ENCODE results near the gene CASZ1. TPM values are rescaled to one million over a fixed set of nuclear protein-coding genes. Genes with fewer than 3 reads are reported as not detected.
A peak's percentile ranks its signal among the peaks of the same experiment; 100 is the strongest.

Gene CASZ1
- total and polyA plus RNA-seq, 10 donors, result 0.73 to 14.5 (median 9.1) TPM

DNA sequence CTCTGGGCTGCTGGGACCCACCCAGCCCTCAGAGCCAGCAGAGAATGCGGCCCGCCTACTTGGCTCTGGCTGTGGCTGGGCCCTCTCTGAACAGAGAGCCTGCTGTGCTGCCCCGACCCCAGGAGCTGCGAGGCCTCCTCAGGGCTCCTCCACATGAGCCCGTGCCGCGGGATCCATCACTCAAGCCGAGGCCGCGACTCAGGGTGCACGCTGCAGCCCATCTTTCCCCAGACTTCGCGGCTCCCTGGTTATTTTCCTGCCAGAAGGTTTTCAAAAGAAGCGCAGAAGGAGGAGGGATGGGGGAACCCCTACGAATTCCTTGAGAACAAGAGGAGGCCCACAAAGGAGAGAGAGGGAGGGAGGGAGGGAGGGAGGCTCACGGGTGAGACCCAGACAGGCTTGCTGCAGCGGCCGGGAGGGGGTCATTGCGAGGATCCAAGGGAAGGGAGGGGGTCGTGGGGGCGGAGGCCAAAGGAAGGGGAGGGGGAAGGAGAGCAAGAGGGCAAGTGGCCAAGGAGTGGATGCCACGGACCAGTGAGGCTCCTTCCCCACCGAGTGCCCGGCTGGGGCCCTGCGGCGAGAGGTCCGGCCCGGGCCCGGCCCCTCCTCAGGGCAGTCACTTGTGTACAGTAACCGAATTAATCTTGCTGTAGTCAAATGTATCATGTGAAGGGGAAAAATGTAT, 146.8 kb downstream of the CASZ1 start:
- H3K4me1 ChIP-seq, result peaks cover 0 to 14% (median 2%) of the 10 kb centered on the region in 6 donors
- TF ChIP-seq, protein P1, sequence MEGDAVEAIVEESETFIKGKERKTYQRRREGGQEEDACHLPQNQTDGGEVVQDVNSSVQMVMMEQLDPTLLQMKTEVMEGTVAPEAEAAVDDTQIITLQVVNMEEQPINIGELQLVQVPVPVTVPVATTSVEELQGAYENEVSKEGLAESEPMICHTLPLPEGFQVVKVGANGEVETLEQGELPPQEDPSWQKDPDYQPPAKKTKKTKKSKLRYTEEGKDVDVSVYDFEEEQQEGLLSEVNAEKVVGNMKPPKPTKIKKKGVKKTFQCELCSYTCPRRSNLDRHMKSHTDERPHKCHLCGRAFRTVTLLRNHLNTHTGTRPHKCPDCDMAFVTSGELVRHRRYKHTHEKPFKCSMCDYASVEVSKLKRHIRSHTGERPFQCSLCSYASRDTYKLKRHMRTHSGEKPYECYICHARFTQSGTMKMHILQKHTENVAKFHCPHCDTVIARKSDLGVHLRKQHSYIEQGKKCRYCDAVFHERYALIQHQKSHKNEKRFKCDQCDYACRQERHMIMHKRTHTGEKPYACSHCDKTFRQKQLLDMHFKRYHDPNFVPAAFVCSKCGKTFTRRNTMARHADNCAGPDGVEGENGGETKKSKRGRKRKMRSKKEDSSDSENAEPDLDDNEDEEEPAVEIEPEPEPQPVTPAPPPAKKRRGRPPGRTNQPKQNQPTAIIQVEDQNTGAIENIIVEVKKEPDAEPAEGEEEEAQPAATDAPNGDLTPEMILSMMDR (IDR thresholded peaks at IDR 0.05 in 8 of 11, conservative IDR thresholded peaks at IDR 0.05 in 3 of 11), result no peak
- TF ChIP-seq POLR2AphosphoS5 (IDR thresholded peaks at IDR 0.05), result no peak
- no peak for TF ChIP-seq POLR2A (IDR thresholded peaks at IDR 0.05)
- no peaks in the 10 kb centered on the region for H3K9me3 ChIP-seq
- H3K27ac ChIP-seq, result no peak overlapping the region
- peaks cover 0 to 7% (median 0%) of the 10 kb centered on the region in 7 donors for H3K27me3 ChIP-seq (replicated peaks in 1 of 7)
- WGBS, 5 donors, result 74 to 88% (median 80%) methylated on average over 28 to 30 of the region's 30 CpGs
- peaks cover 0 to 71% (median 15%) of the 10 kb centered on the region in 6 donors for H3K36me3 ChIP-seq
- intact Hi-C loops (cut with DNase I; ENCODE audit: low total_unique reads), result no loop called here
- H3K4me3 ChIP-seq, result no peak overlapping the region
- DNase-seq, result no peak

DNA sequence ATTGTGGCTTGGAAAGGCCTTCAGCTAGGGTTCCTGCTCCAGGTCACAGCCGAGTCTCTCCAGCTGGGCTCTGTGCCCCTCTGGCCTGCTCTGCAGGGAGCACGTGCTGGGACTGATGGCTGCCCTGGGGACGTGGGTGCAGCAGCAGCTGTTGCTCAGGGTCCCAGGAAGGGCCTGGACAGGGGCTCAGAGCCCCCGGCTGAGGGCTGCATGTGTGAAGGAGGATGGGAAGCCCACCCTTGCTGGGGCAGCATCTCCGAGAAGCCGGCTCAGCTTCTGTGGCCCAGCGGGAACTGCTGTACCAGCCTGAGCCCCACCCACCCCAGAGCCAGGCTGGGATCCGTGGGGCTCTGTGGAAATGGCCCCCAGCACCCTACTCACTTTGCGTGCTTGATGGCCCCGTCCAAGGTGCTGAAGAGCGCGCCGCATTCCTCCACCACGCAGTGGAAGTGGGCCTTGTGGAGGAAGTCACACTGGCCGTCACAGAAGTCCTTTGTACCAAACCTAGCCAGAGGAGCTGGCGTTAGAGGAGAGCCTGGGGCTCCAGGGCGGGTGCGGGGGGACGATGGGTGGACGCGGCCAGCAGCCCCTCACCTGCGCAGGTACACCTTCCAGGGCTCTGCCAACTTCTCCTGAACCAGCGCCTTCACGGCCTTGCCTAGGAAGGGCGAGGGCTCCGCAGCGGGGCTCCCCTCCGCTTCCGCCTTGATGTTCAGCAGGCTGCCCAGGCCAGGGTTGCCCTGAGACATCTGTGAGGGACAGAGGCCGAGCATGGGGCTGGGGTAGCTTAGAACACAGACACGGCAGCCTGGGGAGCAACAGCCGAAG, 147.5 kb downstream of the CASZ1 start:
- Histone ChIP-seq H3K4me1 (peaks cover 0 to 14% (median 2%) of the 10 kb centered on the region in 6 donors), H3K27me3 (replicated peaks in 1 of 7) (peaks cover 0 to 7% (median 0%) of the 10 kb centered on the region in 7 donors), H3K36me3 (peaks cover 0 to 71% (median 11%) of the 10 kb centered on the region in 6 donors), H3K27ac (no peak overlapping the region), H3K4me3 (no peak overlapping the region), H3K9me3 (no peaks in the 10 kb centered on the region)
- TF ChIP-seq POLR2A (IDR thresholded peaks at IDR 0.05) (no peak), POLR2AphosphoS5 (IDR thresholded peaks at IDR 0.05) (peak in 1 of 3 donors; percentile 8)
- TF ChIP-seq, protein P1 (IDR thresholded peaks at IDR 0.05 in 8 of 11, conservative IDR thresholded peaks at IDR 0.05 in 3 of 11), result no peak
- DNase-seq, result no peak
- intact Hi-C loops (cut with DNase I; ENCODE audit: low total_unique reads), result no loop called here
- 77 to 91% (median 89%) methylated on average over 25 to 32 of the region's 32 CpGs for WGBS, 5 donors

DNA sequence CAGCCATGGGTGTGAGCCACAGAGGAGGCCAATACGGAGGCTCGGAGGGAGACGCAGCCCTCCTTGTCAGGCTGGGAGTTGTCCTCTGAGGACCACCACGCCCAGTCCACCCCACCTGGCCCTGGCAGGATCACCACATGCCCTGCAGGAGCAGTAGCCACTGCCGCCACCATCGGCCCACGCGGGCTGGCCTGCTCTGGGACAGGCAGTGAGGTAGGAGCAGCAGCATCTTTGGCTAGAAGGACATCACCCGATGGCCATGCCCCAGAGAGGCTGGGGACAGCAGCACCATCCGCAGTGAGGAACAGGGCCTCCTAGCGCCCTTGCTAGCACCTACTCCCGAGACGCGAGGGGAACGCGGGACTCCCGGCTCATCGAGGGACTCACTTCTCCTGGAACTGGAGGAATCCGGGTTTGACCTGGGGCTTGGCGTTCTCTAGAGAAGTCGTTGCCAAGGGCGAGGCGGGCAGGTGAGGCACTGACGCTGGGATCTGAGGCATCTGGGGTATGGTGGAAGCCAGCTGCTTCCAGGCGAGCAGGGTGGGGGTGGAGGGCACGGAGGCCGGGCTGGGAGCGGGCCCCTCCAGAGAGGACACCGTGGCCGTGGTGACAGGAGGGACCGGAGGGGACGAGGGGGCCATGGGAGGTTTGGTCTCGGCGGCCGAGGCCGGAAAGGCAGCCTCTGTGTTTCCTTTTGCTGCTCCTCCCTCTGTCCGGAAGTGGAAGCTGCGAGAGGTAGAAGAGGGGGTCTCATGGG, 148.9 kb downstream of the CASZ1 start:
- Histone ChIP-seq H3K9me3 (no peaks in the 10 kb centered on the region), H3K27me3 (replicated peaks in 1 of 7) (peaks cover 0 to 7% (median 0%) of the 10 kb centered on the region in 7 donors), H3K4me3 (no peak overlapping the region), H3K4me1 (peaks cover 0 to 14% (median 2%) of the 10 kb centered on the region in 6 donors), H3K27ac (no peak overlapping the region), H3K36me3 (peaks cover 0 to 71% (median 4%) of the 10 kb centered on the region in 6 donors)
- intact Hi-C loops (cut with DNase I; ENCODE audit: low total_unique reads), result no loop called here
- no peak for DNase-seq
- TF ChIP-seq POLR2AphosphoS5 (IDR thresholded peaks at IDR 0.05), result no peak
- 92 to 96% (median 95%) methylated on average over 32 to 38 of the region's 38 CpGs for WGBS, 5 donors

DNA sequence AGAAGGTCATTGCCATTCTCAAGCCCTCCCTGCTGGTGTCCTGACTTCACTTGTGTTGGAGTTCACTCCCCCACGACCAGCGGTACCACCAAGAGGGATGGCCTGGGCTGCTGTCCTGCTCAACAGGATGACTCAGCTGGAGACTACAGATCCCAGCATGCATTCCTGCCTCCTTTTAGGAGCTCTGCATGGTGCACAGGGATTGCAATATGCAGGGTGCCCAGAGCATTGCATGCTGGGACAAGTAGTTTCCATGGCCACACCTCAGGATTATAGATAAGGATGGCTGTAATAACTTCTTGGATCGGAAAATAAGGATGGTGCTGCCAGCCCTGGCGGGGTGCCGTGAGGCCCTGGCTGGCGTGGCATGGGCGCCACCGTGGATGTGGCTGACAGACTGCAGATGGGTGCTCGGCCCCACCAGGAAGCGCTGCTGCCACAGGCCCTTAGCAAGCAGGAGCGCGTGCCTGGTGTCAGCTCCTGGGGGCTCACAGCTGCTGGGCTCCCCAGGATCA, 150.0 kb downstream of the CASZ1 start:
- H3K4me1 ChIP-seq, result peaks cover 0 to 9% (median 2%) of the 10 kb centered on the region in 6 donors
- no peak overlapping the region for H3K27ac ChIP-seq
- 82 to 94% (median 92%) methylated on average over 8 to 12 of the region's 12 CpGs for WGBS, 5 donors
- peaks cover 0 to 74% (median 10%) of the 10 kb centered on the region in 6 donors for H3K36me3 ChIP-seq
- peaks cover 0 to 7% (median 0%) of the 10 kb centered on the region in 7 donors for H3K27me3 ChIP-seq (replicated peaks in 1 of 7)
- intact Hi-C loops (cut with DNase I; ENCODE audit: low total_unique reads), result no loop called here
- no peak overlapping the region for H3K4me3 ChIP-seq
- TF ChIP-seq POLR2AphosphoS5 (IDR thresholded peaks at IDR 0.05), result peak in 1 of 3 donors; percentile 30
- TF ChIP-seq, protein P1 (IDR thresholded peaks at IDR 0.05 in 8 of 11, conservative IDR thresholded peaks at IDR 0.05 in 3 of 11), result no peak
- no peak for DNase-seq
- no peaks in the 10 kb centered on the region for H3K9me3 ChIP-seq

All from spleen (tissue), 11 donors.